HepG2 (cell line): ENCODE measurements around the gene HBEGF. TPM values are rescaled to one million over a fixed set of nuclear protein-coding genes. Genes with fewer than 3 reads are reported as not detected.
A peak's percentile ranks its signal among the peaks of the same experiment; 100 is the strongest.

Source experiments
- ARNT2 ChIP-seq: sonication (generic); formaldehyde crosslinking; IDR thresholded peaks from 2 replicates; pipeline ENCODE4 v1.8.0; 2022; ENCODE audit warnings: mild to moderate bottlenecking, low read depth, missing genetic modification reagents, moderate library complexity
- BHLHE40 ChIP-seq: IDR thresholded peaks from 2 replicates; pipeline ENCODE4 v1.6.1; 2011; ENCODE audit warnings: low read length, improper control_type of control experiment
- DR1 ChIP-seq: sonication (generic); formaldehyde crosslinking; IDR thresholded peaks from 2 replicates; pipeline ENCODE4 v1.8.0; 2021; ENCODE audit warnings: mild to moderate bottlenecking, missing genetic modification reagents, inconsistent platforms
- FOXO4 ChIP-seq: sonication (generic); formaldehyde crosslinking; conservative IDR thresholded peaks from 2 replicates; pipeline ENCODE4 v1.8.1; 2023; ENCODE audit warnings: missing genetic modification reagents
- HDAC1 ChIP-seq: sonication (generic); formaldehyde crosslinking; IDR thresholded peaks from 2 replicates; pipeline ENCODE4 v1.5.1; 2020; ENCODE audit warnings: mild to moderate bottlenecking, missing genetic modification reagents
- HES4 ChIP-seq: sonication (generic); formaldehyde crosslinking; IDR thresholded peaks from 2 replicates; pipeline ENCODE4 v1.9.0; 2021; ENCODE audit warnings: mild to moderate bottlenecking, missing genetic modification reagents, borderline replicate concordance
- HMGXB3 ChIP-seq: sonication (generic); formaldehyde crosslinking; IDR thresholded peaks from 2 replicates; pipeline ENCODE4 v1.4.0; 2020; ENCODE audit warnings: missing genetic modification reagents, borderline replicate concordance
- HNF1B ChIP-seq: sonication (generic); formaldehyde crosslinking; IDR thresholded peaks from 2 replicates; pipeline ENCODE4 v1.5.1; 2020; ENCODE audit warnings: mild to moderate bottlenecking, moderate library complexity, missing genetic modification reagents
- IKZF5 ChIP-seq: IDR thresholded peaks from 2 replicates; pipeline ENCODE4 v1.6.1; 2018; ENCODE audit warnings: missing genetic modification reagents, mild to moderate bottlenecking, missing compliant biosample characterization
- KLF6 ChIP-seq: IDR thresholded peaks from 2 replicates; pipeline ENCODE4 v1.8.0; 2016; ENCODE audit warnings: missing biosample characterization, missing genetic modification reagents
- RBM39 ChIP-seq: fragments of 200-400 bp; formaldehyde crosslinking; IDR thresholded peaks from one replicate; pipeline ENCODE4 v1.6.1; 2018; ENCODE audit warnings: antibody characterized with exemption, mild to moderate bottlenecking, low read depth, low read length; ENCODE audit not compliant: poor library complexity, severe bottlenecking
- RXRA ChIP-seq: sonication (generic); formaldehyde crosslinking; IDR thresholded peaks from 2 replicates; pipeline ENCODE4 v1.5.1; 2020; ENCODE audit warnings: missing genetic modification reagents
- ZMYM4 ChIP-seq: sonication (generic); formaldehyde crosslinking; IDR thresholded peaks from 2 replicates; pipeline ENCODE4 v1.8.1; 2023; ENCODE audit warnings: mild to moderate bottlenecking, missing genetic modification reagents
- ZNF230 ChIP-seq: sonication (generic); formaldehyde crosslinking; IDR thresholded peaks from 2 replicates; pipeline ENCODE4 v1.4.0; 2020; ENCODE audit warnings: mild to moderate bottlenecking, missing genetic modification reagents
- ZNF33A ChIP-seq: sonication (generic); formaldehyde crosslinking; IDR thresholded peaks from 2 replicates; pipeline ENCODE4 v1.5.1; 2020; ENCODE audit warnings: missing genetic modification reagents, mild to moderate bottlenecking, moderate library complexity, borderline replicate concordance
- ZNF34 ChIP-seq: sonication (generic); formaldehyde crosslinking; IDR thresholded peaks from 2 replicates; pipeline ENCODE4 v1.4.0; 2020; ENCODE audit warnings: mild to moderate bottlenecking, missing genetic modification reagents, borderline replicate concordance
- ZNF451 ChIP-seq: sonication (generic); formaldehyde crosslinking; IDR thresholded peaks from 2 replicates; pipeline ENCODE4 v1.5.0; 2020; ENCODE audit warnings: mild to moderate bottlenecking, missing genetic modification reagents
- ZNF576 ChIP-seq: sonication (generic); formaldehyde crosslinking; IDR thresholded peaks from 2 replicates; pipeline ENCODE4 v1.4.0; 2020; ENCODE audit warnings: mild to moderate bottlenecking, missing genetic modification reagents
- ZNF776 ChIP-seq: sonication (generic); formaldehyde crosslinking; IDR thresholded peaks from 2 replicates; pipeline ENCODE4 v1.4.0; 2020; ENCODE audit warnings: mild to moderate bottlenecking, missing genetic modification reagents
- ZSCAN22 ChIP-seq: sonication (generic); formaldehyde crosslinking; IDR thresholded peaks from 2 replicates; pipeline ENCODE4 v1.4.0; 2020; ENCODE audit warnings: mild to moderate bottlenecking, missing genetic modification reagents
- polyA plus RNA-seq, 8 experiments: library from polyadenylated mRNA; depleted of rRNA in 3 of 8; stranded (reverse) in 7 of 8; unstranded in 1 of 8; fragments of >200 nt; fragmentation: Illumina TruSeq in 4 of 8; extraction: Trizol in 4 of 8; gene quantifications; 2 replicates each; pipeline versions ENCODE4 v1.2.1 to v1.2.3, GENCODE V29; 2011 to 2016; ENCODE audit warnings: low read depth in 4 of 8, missing spikeins in 1 of 8, mixed read lengths in 1 of 8; ENCODE audit not compliant: insufficient read depth in 1 of 8
- total RNA-seq, 5 experiments: library from RNA; depleted of rRNA; stranded (reverse); fragments of >200 nt; fragmentation: Illumina TruSeq; extraction: Trizol; gene quantifications; 2 replicates each; pipeline ENCODE4 v1.2.3, GENCODE V29; 2016; ENCODE audit warnings: low read depth in 1 of 5

The HBEGF gene
- total and polyA plus RNA-seq, 2 of the 13 experiments (the other 11 are each of a cell fraction or from before 2014, with no cell fraction given) = 1.7 to 5.0 TPM

GRCh38 chr5:140362875-140363630 lies 16.6 kb upstream of the HBEGF start (continued):
- 0 out of 2 replicates have a peak, but pooled peaks have one; percentile 40 for TF ChIP-seq HMGXB3 (CRISPR knock-in tag)
- TF ChIP-seq ZMYM4 = peak; percentile 81; the same call in 1 of the 2 replicates
- 0 out of 2 replicates have a peak, but pooled peaks have one; percentile 63 for TF ChIP-seq KLF6 (CRISPR knock-in tag)
- TF ChIP-seq FOXO4 = no peak
- 0 out of 2 replicates have a peak, but pooled peaks have one; percentile 61 for TF ChIP-seq ZNF230 (CRISPR knock-in tag)
- peak; percentile 76 for TF ChIP-seq HNF1B (CRISPR knock-in tag)
- TF ChIP-seq ZNF576 (CRISPR knock-in tag) = 0 out of 2 replicates have a peak, but pooled peaks have one; percentile 45
- no peak for TF ChIP-seq ZNF33A (CRISPR knock-in tag)
- TF ChIP-seq RXRA (CRISPR knock-in tag) = peak; percentile 99
- TF ChIP-seq ARNT2 = peak; percentile 56; the same call in 1 of the 2 replicates
- TF ChIP-seq ZNF776 (CRISPR knock-in tag) = 0 out of 2 replicates have a peak, but pooled peaks have one; percentile 53
- peak; percentile 50 for TF ChIP-seq BHLHE40
- TF ChIP-seq RBM39 = peak; percentile 55
- no peak for TF ChIP-seq DR1
- 0 out of 2 replicates have a peak, but pooled peaks have one; percentile 52 for TF ChIP-seq ZNF34 (CRISPR knock-in tag)
- no peak for TF ChIP-seq ZSCAN22
- TF ChIP-seq HDAC1 (CRISPR knock-in tag) = peak; percentile 63
- peak; percentile 57; the same call in 1 of the 2 replicates for TF ChIP-seq HES4
- 0 out of 2 replicates have a peak, but pooled peaks have one; percentile 48 for TF ChIP-seq ZNF451
- 0 out of 2 replicates have a peak, but pooled peaks have one; percentile 68 for TF ChIP-seq IKZF5
